Measurements from ENCODE around the gene ADD1. TPM values are rescaled to one million over a fixed set of nuclear protein-coding genes. Genes with fewer than 3 reads are reported as not detected.

The ADD1 gene
- total RNA-seq, 1 donor from 2014 or later, result 131 TPM

- TF ChIP-seq EZH2phosphoT487 (IDR thresholded peaks at IDR 0.05) (no peak), CTCF (IDR thresholded peaks at IDR 0.05) (no peak), EZH2 (IDR thresholded peaks at IDR 0.05) (no peak)
- Histone ChIP-seq H3K27ac (no peak overlapping the region), H3F3A (ENCODE audit: low read depth) (peaks cover 15% of the 10 kb centered on the region), H3K9me3 (ENCODE audit: low read depth) (no peaks in the 10 kb centered on the region), H4K20me1 (ENCODE audit: low read depth) (peaks cover 5% of the 10 kb centered on the region), H3K36me3 (no peaks in the 10 kb centered on the region), H3K4me1 (peaks cover 24% of the 10 kb centered on the region), H3K4me3 (no peak overlapping the region), H3K79me2 (ENCODE audit: low read depth) (no peaks in the 10 kb centered on the region), H3K4me2 (no peak overlapping the region), H2AFZ (replicated peaks) (no peak overlapping the region), H3K9ac (no peak overlapping the region), H3K27me3 (no peaks in the 10 kb centered on the region)
- H3K4me1 Mint-ChIP-seq, result peaks cover 26% of the 10 kb centered on the region
- no peaks in the 10 kb centered on the region for H3K9me3 Mint-ChIP-seq
- H3K27ac Mint-ChIP-seq, result peak overlapping the region; percentile 72
- H3K27me3 Mint-ChIP-seq (ENCODE audit: insufficient read depth, low read depth), result peaks cover 4% of the 10 kb centered on the region
- peaks cover 26% of the 10 kb centered on the region for H3K36me3 Mint-ChIP-seq
- no peak for DNase-seq (ENCODE audit: low spot score)
- no peak overlapping the region for H3K4me3 Mint-ChIP-seq
These were observed 83.5 kb downstream of the ADD1 start for GRCh38 chr4:2927016-2927695.

GRCh38 chr4:2927696-2928075, 84.0 kb downstream of the ADD1 start:
- Histone ChIP-seq H3K9me3 (ENCODE audit: low read depth) (no peaks in the 10 kb centered on the region), H4K20me1 (ENCODE audit: low read depth) (peaks cover 5% of the 10 kb centered on the region), H3K4me3 (no peak overlapping the region), H3K27ac (no peak overlapping the region), H3K27me3 (no peaks in the 10 kb centered on the region), H3F3A (ENCODE audit: low read depth) (peaks cover 13% of the 10 kb centered on the region), H3K36me3 (no peaks in the 10 kb centered on the region), H3K79me2 (ENCODE audit: low read depth) (no peaks in the 10 kb centered on the region), H3K9ac (no peak overlapping the region), H2AFZ (replicated peaks) (no peak overlapping the region), H3K4me2 (no peak overlapping the region), H3K4me1 (peaks cover 18% of the 10 kb centered on the region)
- H3K9me3 Mint-ChIP-seq, result no peaks in the 10 kb centered on the region
- no peak for DNase-seq (ENCODE audit: low spot score)
- peaks cover 20% of the 10 kb centered on the region for H3K4me1 Mint-ChIP-seq
- peaks cover 4% of the 10 kb centered on the region for H3K27me3 Mint-ChIP-seq (ENCODE audit: insufficient read depth, low read depth)
- no peak for TF ChIP-seq EZH2 (IDR thresholded peaks at IDR 0.05)
- no peak for TF ChIP-seq CTCF (IDR thresholded peaks at IDR 0.05)
- TF ChIP-seq EZH2phosphoT487 (IDR thresholded peaks at IDR 0.05), result no peak
- no peak overlapping the region for H3K4me3 Mint-ChIP-seq
- peak overlapping the region; percentile 72 for H3K27ac Mint-ChIP-seq
- H3K36me3 Mint-ChIP-seq, result peaks cover 26% of the 10 kb centered on the region

GRCh38 chr4:2928242-2929176, 84.9 kb downstream of the ADD1 start:
- Mint-ChIP-seq H3K4me3 (no peak overlapping the region), H3K27ac (peak overlapping the region; percentile 90), H3K36me3 (peaks cover 23% of the 10 kb centered on the region), H3K9me3 (no peaks in the 10 kb centered on the region), H3K4me1 (peaks cover 17% of the 10 kb centered on the region), H3K27me3 (ENCODE audit: insufficient read depth, low read depth) (peaks cover 7% of the 10 kb centered on the region)
- Histone ChIP-seq H3K4me2 (no peak overlapping the region), H3K27me3 (no peaks in the 10 kb centered on the region), H3K4me1 (peaks cover 17% of the 10 kb centered on the region), H2AFZ (replicated peaks) (no peak overlapping the region), H3K79me2 (ENCODE audit: low read depth) (peaks cover 7% of the 10 kb centered on the region), H3K9me3 (ENCODE audit: low read depth) (no peaks in the 10 kb centered on the region), H3K27ac (no peak overlapping the region), H3K4me3 (no peak overlapping the region), H4K20me1 (ENCODE audit: low read depth) (peaks cover 13% of the 10 kb centered on the region), H3K9ac (no peak overlapping the region), H3F3A (ENCODE audit: low read depth) (peaks cover 20% of the 10 kb centered on the region), H3K36me3 (no peaks in the 10 kb centered on the region)
- no peak for TF ChIP-seq EZH2 (IDR thresholded peaks at IDR 0.05)
- no peak for TF ChIP-seq EZH2phosphoT487 (IDR thresholded peaks at IDR 0.05)
- no peak for TF ChIP-seq CTCF (IDR thresholded peaks at IDR 0.05)
- no peak for DNase-seq (ENCODE audit: low spot score)

Data from neural progenitor cell (in vitro differentiated cells).